Transverse colon (tissue), 3 donors: ENCODE results near the gene LIPE.

Experiments used
- CTCF ChIP-seq, 5 experiments: fragments of 200-600 bp in 3 of 5; fragments of 450-650 bp in 2 of 5; sonication (generic) in 3 of 5; IDR thresholded peaks; 1 replicate in 2 of 5; 2 replicates in 3 of 5; pipeline ENCODE4 v1.5.1; 2016 to 2017; ENCODE audit warnings: antibody characterized with exemption in 5 of 5, inconsistent platforms in 3 of 5, mild to moderate bottlenecking in 2 of 5, moderate library complexity in 1 of 5
- EP300 ChIP-seq: sonication (generic); formaldehyde crosslinking; IDR thresholded peaks from one replicate; pipeline ENCODE4 v1.6.1; 2017; ENCODE audit warnings: antibody characterized with exemption, low read depth
- POLR2A ChIP-seq: fragments of 450-650 bp; IDR thresholded peaks from one replicate; pipeline ENCODE4 v1.6.1; 2016; ENCODE audit warnings: antibody characterized with exemption, mild to moderate bottlenecking, moderate library complexity

- TF ChIP-seq POLR2A (no peak), EP300 (no peak), CTCF (IDR thresholded peaks at IDR 0.05) (no peak)
Measured at GRCh38 chr19:42436006-42436405, 8.8 kb upstream of the LIPE start.
